H1 (cell line): ENCODE data around the gene NEU2. TPM values are rescaled to one million over a fixed set of nuclear protein-coding genes. Genes with fewer than 3 reads are reported as not detected.

Experiments used
- CHD7 ChIP-seq: fragments of 300-600 bp; sonication (generic); IDR thresholded peaks from 2 replicates; pipeline ENCODE4 v1.7.1; 2012; ENCODE audit warnings: low read length, moderate library complexity, mild to moderate bottlenecking, inconsistent platforms; ENCODE audit not compliant: insufficient replicate concordance
- EP300 ChIP-seq, 2 experiments: IDR thresholded peaks; 1 replicate in 1 of 2; 2 replicates in 1 of 2; pipeline ENCODE4 v1.6.1; 2011 to 2012; ENCODE audit warnings: low read depth in 2 of 2, low read length in 2 of 2, mild to moderate bottlenecking in 2 of 2, borderline replicate concordance in 1 of 2, inconsistent platforms in 1 of 2, moderate library complexity in 1 of 2
- HDAC6 ChIP-seq: IDR thresholded peaks from one replicate; pipeline ENCODE4 v1.7.1; 2012; ENCODE audit warnings: low read depth, mild to moderate bottlenecking, inconsistent platforms, low read length, moderate library complexity
- KDM1A ChIP-seq: fragments of 200-600, 300-600 bp; sonication (generic); IDR thresholded peaks from 2 replicates; pipeline ENCODE4 v1.7.1; 2016; ENCODE audit warnings: mild to moderate bottlenecking, low read length, borderline replicate concordance
- KDM4A ChIP-seq: IDR thresholded peaks from one replicate; pipeline ENCODE4 v1.7.1; 2012; ENCODE audit warnings: low read depth, mild to moderate bottlenecking, moderate library complexity, low read length, inconsistent platforms; ENCODE audit not compliant: severe bottlenecking
- PHF8 ChIP-seq: fragments of 200-600 bp; sonication (generic); conservative IDR thresholded peaks from 2 replicates; pipeline ENCODE4 v1.7.1; 2012; ENCODE audit warnings: low read depth, mild to moderate bottlenecking, inconsistent platforms, low read length, moderate library complexity
- POLR2AphosphoS5 ChIP-seq: IDR thresholded peaks from 2 replicates; pipeline ENCODE4 v1.6.1; 2011; ENCODE audit warnings: low read depth, low read length
- RBBP5 ChIP-seq: IDR thresholded peaks from 2 replicates; pipeline ENCODE4 v1.7.1; 2012; ENCODE audit warnings: low read depth, mild to moderate bottlenecking, inconsistent platforms, low read length, moderate library complexity, borderline replicate concordance
- TBP ChIP-seq: IDR thresholded peaks from 2 replicates; pipeline ENCODE4 v1.6.1; 2011; ENCODE audit warnings: low read depth, low read length, improper control_type of control experiment
- YY1 ChIP-seq: IDR thresholded peaks from 2 replicates; pipeline ENCODE4 v1.6.1; 2011; ENCODE audit warnings: low read depth, mild to moderate bottlenecking, low read length
- polyA plus RNA-seq, 7 experiments: library from polyadenylated mRNA; depleted of rRNA in 3 of 7; stranded (reverse) in 5 of 7; unstranded in 2 of 7; fragments of >200 nt in 5 of 7; fragments of 200-250 nt in 2 of 7; gene quantifications; 1 replicate in 5 of 7; 2 replicates in 1 of 7; 4 replicates in 1 of 7; pipeline versions ENCODE4 v1.2.1 to v1.2.3, GENCODE V29; 2011 to 2013; ENCODE audit warnings: missing spikeins in 2 of 7, mixed read lengths in 2 of 7
- total RNA-seq: library from RNA; stranded (reverse); fragmentation: NEBNext Ultra II Directional; extraction: Animal tissue kit (Norgen Biotek cat#: 25700); gene quantifications from 2 replicates; pipeline ENCODE4 v1.2.1, GENCODE V29; 2021
- TF ChIP-seq, protein P1 (sequence below): IDR thresholded peaks from 2 replicates; pipeline ENCODE4 v1.6.1; 2012; ENCODE audit warnings: inconsistent platforms

NEU2 gene
- total and polyA plus RNA-seq, 2 of the 8 experiments (the other 6 are each of a cell fraction or from before 2014, with no cell fraction given), result 0.12 TPM; not detected in 1

DNA sequence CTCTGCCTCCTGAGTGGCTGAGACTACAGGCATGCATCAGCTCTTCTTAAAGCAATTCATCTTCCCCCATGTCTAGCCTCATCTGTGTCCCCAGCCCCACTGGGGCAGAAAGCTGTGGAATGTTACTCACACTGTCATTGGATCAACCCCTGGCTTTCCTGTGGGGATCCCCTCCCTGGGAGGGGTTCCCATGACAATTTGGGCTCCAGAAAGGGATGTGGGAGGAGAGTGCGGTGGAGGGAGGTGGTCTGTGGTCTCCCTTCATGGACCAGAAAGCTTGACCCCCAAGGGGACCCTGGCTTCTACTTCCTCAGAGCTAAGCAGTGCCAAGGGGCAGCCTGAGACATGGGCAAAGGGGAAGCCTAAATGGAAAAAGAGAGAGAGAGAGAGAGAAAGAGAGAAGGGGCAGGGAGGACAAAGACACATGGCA lies 20.8 kb upstream of the NEU2 start (continued):
- TF ChIP-seq CHD7 (no peak), TBP (no peak), HDAC6 (no peak), KDM1A (no peak), KDM4A (no peak), RBBP5 (no peak), YY1 (no peak), PHF8 (no peak), POLR2AphosphoS5 (no peak), EP300 (IDR thresholded peaks at IDR 0.05; ENCODE audit: borderline replicate concordance in 1 of 2, low read depth in 2 of 2, low read length in 2 of 2) (no peak)
- TF ChIP-seq, protein P1, sequence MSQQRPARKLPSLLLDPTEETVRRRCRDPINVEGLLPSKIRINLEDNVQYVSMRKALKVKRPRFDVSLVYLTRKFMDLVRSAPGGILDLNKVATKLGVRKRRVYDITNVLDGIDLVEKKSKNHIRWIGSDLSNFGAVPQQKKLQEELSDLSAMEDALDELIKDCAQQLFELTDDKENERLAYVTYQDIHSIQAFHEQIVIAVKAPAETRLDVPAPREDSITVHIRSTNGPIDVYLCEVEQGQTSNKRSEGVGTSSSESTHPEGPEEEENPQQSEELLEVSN, result no peak
